ENCODE results near the gene MBD4. TPM values are rescaled to one million over a fixed set of nuclear protein-coding genes. Genes with fewer than 3 reads are reported as not detected.

Gene MBD4
- total RNA-seq, 1 experiment from 2014 or later: 40.1 TPM

DNA sequence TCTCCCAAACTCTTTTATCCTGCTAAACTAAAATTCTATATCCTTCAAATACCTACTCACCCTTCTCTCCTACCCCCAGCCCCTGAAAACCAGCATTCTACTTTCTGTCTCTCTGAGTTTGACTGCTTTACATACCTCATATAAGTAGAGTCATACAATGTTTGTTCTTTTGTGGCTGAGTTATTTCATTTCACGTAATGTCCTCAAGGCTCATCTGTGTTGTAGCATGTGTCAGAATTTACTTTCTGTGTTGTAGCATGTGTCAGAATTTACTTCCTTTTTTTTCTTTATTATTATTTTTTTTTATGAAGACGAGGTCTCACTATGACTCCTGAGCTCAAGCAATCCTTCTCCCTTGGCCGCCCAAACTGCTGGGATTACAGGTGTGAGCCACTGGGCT, 20.4 kb upstream of the MBD4 start:
- no peak overlapping the region for H2BK20ac ChIP-seq (ENCODE audit: low read depth, low read length, poor library complexity, severe bottlenecking)
- no peaks in the 10 kb centered on the region for H3K27me3 ChIP-seq (ENCODE audit: insufficient read depth, low read length)
- no peaks in the 10 kb centered on the region for H3K23me2 ChIP-seq (ENCODE audit: insufficient read length, low read depth, low read length, poor library complexity, severe bottlenecking)
- H3K4me1 ChIP-seq (ENCODE audit: insufficient read depth, low read length): no peaks in the 10 kb centered on the region
- H4K20me1 ChIP-seq (ENCODE audit: control insufficient read depth, insufficient read depth, insufficient read length): no peaks in the 10 kb centered on the region
- H3K56ac ChIP-seq (ENCODE audit: insufficient read length, low read depth, low read length): no peak overlapping the region
- H3K4me2 ChIP-seq (ENCODE audit: insufficient read depth, insufficient read length, low read length): no peak overlapping the region
- H3K9ac ChIP-seq (ENCODE audit: extremely low read depth, insufficient read length, low read length): no peak overlapping the region
- Mint-ChIP-seq H3K36me3 (ENCODE audit: insufficient read depth in 1 of 3, low read depth in 3 of 3) (peaks cover 0 to 7% (median 2%) of the 10 kb centered on the region in 3 experiments; a peak in 3 of 7 replicates), H3K27ac (0 out of 7 replicates have a peak overlapping the region, but pooled peaks of 1 of the 3 experiments have one; percentile 5), H3K27me3 (ENCODE audit: low read depth) (no peaks in the 10 kb centered on the region), H3K4me1 (no peaks in the 10 kb centered on the region), H3K9me3 (no peaks in the 10 kb centered on the region), H3K4me3 (no peak overlapping the region)
- no peak overlapping the region for H4K91ac ChIP-seq (ENCODE audit: insufficient read length, low read depth, low read length)
- no peak overlapping the region for H4K8ac ChIP-seq (replicated peaks; ENCODE audit: insufficient read length, low read depth, low read length)
- H2AK5ac ChIP-seq (ENCODE audit: insufficient read length, low read length): no peak overlapping the region
- H2BK5ac ChIP-seq (ENCODE audit: insufficient read length, low read length): no peak overlapping the region
- no peak overlapping the region for H3K23ac ChIP-seq (ENCODE audit: insufficient read length, low read depth, low read length)
- no peak overlapping the region for H4K5ac ChIP-seq (ENCODE audit: insufficient read length, low read depth, low read length)
- no peak overlapping the region for H3K27ac ChIP-seq (ENCODE audit: insufficient read length, low read depth, low read length)
- no peaks in the 10 kb centered on the region for H3K79me2 ChIP-seq (ENCODE audit: insufficient read depth, low read length)
- no CpG with 5 or more reads among the region's 3 CpGs for WGBS (ENCODE audit: extremely low coverage, insufficient read length, low lambda C conversion rate)
- H2BK12ac ChIP-seq (ENCODE audit: insufficient read length, low read depth, low read length): no peak overlapping the region
- no peak overlapping the region for H3K4ac ChIP-seq (ENCODE audit: low read depth, low read length)
- no peak for TF ChIP-seq CTCF (conservative IDR thresholded peaks at IDR 0.05)
- H3K9me3 ChIP-seq (ENCODE audit: control insufficient read depth, low read depth, low read length): no peaks in the 10 kb centered on the region
- DNase-seq: no peak
- no peaks in the 10 kb centered on the region for H3K79me1 ChIP-seq (ENCODE audit: insufficient read depth, low read depth, low read length, poor library complexity, severe bottlenecking)
- H3K14ac ChIP-seq (ENCODE audit: insufficient read depth, low read length): no peak overlapping the region
- no peak overlapping the region for H2BK15ac ChIP-seq (ENCODE audit: low read depth, low read length)
- no peak overlapping the region for H2BK120ac ChIP-seq (ENCODE audit: low read depth, low read length, poor library complexity, severe bottlenecking)
- no peak overlapping the region for H2AFZ ChIP-seq (ENCODE audit: low read length)
- no peak overlapping the region for H3K18ac ChIP-seq (ENCODE audit: insufficient read length, low read depth, low read length)
- no peak overlapping the region for H3T11ph ChIP-seq (ENCODE audit: low read length)

All from H9 (cell line).